Endodermal cell (in vitro differentiated cells): ENCODE results near the gene CRKL. TPM values are rescaled to one million over a fixed set of nuclear protein-coding genes. Genes with fewer than 3 reads are reported as not detected.
A peak's percentile ranks its signal among the peaks of the same experiment; 100 is the strongest.
"Not testable (repeated sequence)": the region's sequence is repeated elsewhere in the genome, so short reads cannot be mapped to it uniquely, and the experiment has no call there.

ENCODE experiments used
- DNase-seq: peaks from one replicate; pipeline ENCODE4 v3.0.0-alpha.2; 2017
- H3K27ac ChIP-seq: 2 replicates; pipeline ENCODE4 v1.5.1; 2013; ENCODE audit warnings: mild to moderate bottlenecking, low read depth, low read length, moderate library complexity
- H3K27me3 ChIP-seq: 2 replicates; pipeline ENCODE4 v1.6.1; 2013; ENCODE audit warnings: mild to moderate bottlenecking, low read length, moderate library complexity; ENCODE audit not compliant: insufficient read depth, control insufficient read depth, poor library complexity, severe bottlenecking
- H3K36me3 ChIP-seq: 2 replicates; pipeline ENCODE4 v1.7.0; 2013; ENCODE audit warnings: mild to moderate bottlenecking, low read length, moderate library complexity; ENCODE audit not compliant: control insufficient read depth, insufficient read depth
- H3K4me1 ChIP-seq: one replicate; pipeline ENCODE4 v1.7.0; 2013; ENCODE audit warnings: low read length; ENCODE audit not compliant: control insufficient read depth, insufficient read depth
- H3K4me3 ChIP-seq: 2 replicates; pipeline ENCODE4 v1.5.1; 2013; ENCODE audit warnings: mild to moderate bottlenecking, low read length, moderate library complexity
- H3K9ac ChIP-seq: 2 replicates; pipeline ENCODE4 v1.6.1; 2013; ENCODE audit warnings: mild to moderate bottlenecking, low read length, moderate library complexity; ENCODE audit not compliant: poor library complexity, severe bottlenecking; ENCODE audit errors: extremely low read depth
- H3K9me3 ChIP-seq: 2 replicates; pipeline ENCODE4 v1.6.1; 2013; ENCODE audit warnings: mild to moderate bottlenecking, low read length, moderate library complexity; ENCODE audit not compliant: control insufficient read depth
- H3K27ac Mint-ChIP-seq: 2 replicates; pipeline ENCODE4 v1.8.0; 2020; ENCODE audit warnings: mixed read lengths
- H3K27me3 Mint-ChIP-seq: 2 replicates; pipeline ENCODE4 v1.8.0; 2021; ENCODE audit warnings: mild to moderate bottlenecking, mixed read lengths; ENCODE audit not compliant: insufficient read depth
- H3K36me3 Mint-ChIP-seq: 2 replicates; pipeline ENCODE4 v1.8.0; 2020; ENCODE audit warnings: low read depth, mixed read lengths
- H3K4me1 Mint-ChIP-seq: 2 replicates; pipeline ENCODE4 v1.8.0; 2020; ENCODE audit warnings: mixed read lengths
- H3K4me3 Mint-ChIP-seq: 2 replicates; pipeline ENCODE4 v1.8.0; 2020; ENCODE audit warnings: mild to moderate bottlenecking, moderate library complexity, mixed read lengths
- H3K9me3 Mint-ChIP-seq: 2 replicates; pipeline ENCODE4 v1.8.0; 2020; ENCODE audit warnings: mild to moderate bottlenecking, mixed read lengths
- CTCF ChIP-seq: fragments of 200-600 bp; sonication (generic); conservative IDR thresholded peaks from 2 replicates; pipeline ENCODE4 v1.5.0; 2021; ENCODE audit warnings: antibody characterized with exemption, mild to moderate bottlenecking
- WGBS, 2 experiments: methylation state at CpG; one replicate each; pipeline versions ENCODE4 v1.1.5 to v1.1.7; 2013; ENCODE audit warnings: missing lambda C conversion rate in 2 of 2, mixed read lengths in 1 of 2; ENCODE audit not compliant: insufficient coverage in 1 of 2, insufficient read length in 1 of 2; 5-methylcytosine and 5-hydroxymethylcytosine counted together
- total RNA-seq, 2 donors: library from RNA; stranded (reverse); fragmentation: NEBNext Ultra II Directional in 1 of 2; extraction: Animal tissue kit (Norgen Biotek cat#: 25700) in 1 of 2; gene quantifications; 2 replicates in 1 of 2; 3 replicates in 1 of 2; pipeline ENCODE4 v1.2.1, GENCODE V29; 2021

Gene CRKL
- total RNA-seq, 2 donors from 2014 or later: 89.5 to 104 TPM

- Histone ChIP-seq H3K27me3 (no peaks in the 10 kb centered on the region), H3K27ac (no peak overlapping the region), H3K9ac (no peak overlapping the region), H3K4me3 (peak overlapping the region; percentile 14), H3K36me3 (peaks cover 68% of the 10 kb centered on the region), H3K4me1 (no peaks in the 10 kb centered on the region), H3K9me3 (no peaks in the 10 kb centered on the region)
- H3K36me3 Mint-ChIP-seq: peaks cover 55% of the 10 kb centered on the region
- peaks cover 14% of the 10 kb centered on the region for H3K4me1 Mint-ChIP-seq
- DNase-seq: no peak
- H3K27ac Mint-ChIP-seq: peak overlapping the region; percentile 30
- H3K4me3 Mint-ChIP-seq: peak overlapping the region; percentile 13
- no peak for TF ChIP-seq CTCF
- no peaks in the 10 kb centered on the region for H3K9me3 Mint-ChIP-seq
- 91 to 93% methylated on average over 7 of the region's 8 CpGs for WGBS, 2 experiments
- H3K27me3 Mint-ChIP-seq: no peaks in the 10 kb centered on the region
Observed at GRCh38 chr22:20937794-20938671, 20.8 kb downstream of the CRKL start.

- H3K36me3 Mint-ChIP-seq: peaks cover 51% of the 10 kb centered on the region
- 92 to 97% methylated on average over 8 to 14 of the region's 14 CpGs for WGBS, 2 experiments
- peaks cover 64% of the 10 kb centered on the region for H3K36me3 ChIP-seq
- not testable (repeated sequence) for H3K27me3 Mint-ChIP-seq, H3K27ac Mint-ChIP-seq, H3K27ac ChIP-seq, DNase-seq, H3K4me3 Mint-ChIP-seq, H3K9me3 ChIP-seq, H3K9ac ChIP-seq, H3K4me3 ChIP-seq, H3K4me1 ChIP-seq, H3K9me3 Mint-ChIP-seq, H3K27me3 ChIP-seq
- peaks cover 14% of the 10 kb centered on the region for H3K4me1 Mint-ChIP-seq
Observed at GRCh38 chr22:20939457-20940185, 22.4 kb downstream of the CRKL start.

- Mint-ChIP-seq H3K36me3 (peaks cover 46% of the 10 kb centered on the region), H3K27ac (peak overlapping the region; percentile 5), H3K27me3 (no peaks in the 10 kb centered on the region), H3K9me3 (no peaks in the 10 kb centered on the region), H3K4me1 (peaks cover 14% of the 10 kb centered on the region), H3K4me3 (no peak overlapping the region)
- TF ChIP-seq CTCF: no peak
- Histone ChIP-seq H3K27me3 (no peaks in the 10 kb centered on the region), H3K4me3 (no peak overlapping the region), H3K4me1 (no peaks in the 10 kb centered on the region), H3K9ac (no peak overlapping the region), H3K9me3 (no peaks in the 10 kb centered on the region), H3K27ac (no peak overlapping the region), H3K36me3 (peaks cover 58% of the 10 kb centered on the region)
- no peak for DNase-seq
- WGBS, 2 experiments: 87 to 94% methylated on average over 3 of the region's 3 CpGs
Observed at GRCh38 chr22:20940186-20940651, 23.0 kb downstream of the CRKL start.
